Stimulated activated memory B cell treated with anti-CD40 and anti-IgM and Interleukin-4, amounts not matched to agents 10 μg/mL and 1 μg/mL and 100 μg/mL, for 72 hours (primary cell): ENCODE data around the gene ROPN1L.
A peak's percentile ranks its signal among the peaks of the same experiment; 100 is the strongest.
"Not testable (repeated sequence)": the region's sequence is repeated elsewhere in the genome, so short reads cannot be mapped to it uniquely, and the experiment has no call there.

ENCODE experiments used
- ATAC-seq: fragments of 150-1000 bp; cut with Tn5 transposase; 2 replicates; pipeline ENCODE4 v1.10.0; 2021
- H3K27ac Mint-ChIP-seq: one replicate; pipeline ENCODE4 v1.8.0; 2022; ENCODE audit warnings: mild to moderate bottlenecking, mixed read lengths
- H3K27me3 Mint-ChIP-seq: one replicate; pipeline ENCODE4 v1.8.0; 2022; ENCODE audit warnings: mixed read lengths
- H3K36me3 Mint-ChIP-seq: one replicate; pipeline ENCODE4 v1.8.0; 2022; ENCODE audit warnings: mixed read lengths
- H3K4me1 Mint-ChIP-seq: one replicate; pipeline ENCODE4 v1.8.0; 2022; ENCODE audit warnings: mixed read lengths
- H3K4me3 Mint-ChIP-seq: one replicate; pipeline ENCODE4 v1.8.0; 2022; ENCODE audit warnings: mild to moderate bottlenecking, moderate library complexity, mixed read lengths
- H3K9me3 Mint-ChIP-seq: one replicate; pipeline ENCODE4 v1.8.0; 2022; ENCODE audit warnings: mixed read lengths

Gene ROPN1L

DNA sequence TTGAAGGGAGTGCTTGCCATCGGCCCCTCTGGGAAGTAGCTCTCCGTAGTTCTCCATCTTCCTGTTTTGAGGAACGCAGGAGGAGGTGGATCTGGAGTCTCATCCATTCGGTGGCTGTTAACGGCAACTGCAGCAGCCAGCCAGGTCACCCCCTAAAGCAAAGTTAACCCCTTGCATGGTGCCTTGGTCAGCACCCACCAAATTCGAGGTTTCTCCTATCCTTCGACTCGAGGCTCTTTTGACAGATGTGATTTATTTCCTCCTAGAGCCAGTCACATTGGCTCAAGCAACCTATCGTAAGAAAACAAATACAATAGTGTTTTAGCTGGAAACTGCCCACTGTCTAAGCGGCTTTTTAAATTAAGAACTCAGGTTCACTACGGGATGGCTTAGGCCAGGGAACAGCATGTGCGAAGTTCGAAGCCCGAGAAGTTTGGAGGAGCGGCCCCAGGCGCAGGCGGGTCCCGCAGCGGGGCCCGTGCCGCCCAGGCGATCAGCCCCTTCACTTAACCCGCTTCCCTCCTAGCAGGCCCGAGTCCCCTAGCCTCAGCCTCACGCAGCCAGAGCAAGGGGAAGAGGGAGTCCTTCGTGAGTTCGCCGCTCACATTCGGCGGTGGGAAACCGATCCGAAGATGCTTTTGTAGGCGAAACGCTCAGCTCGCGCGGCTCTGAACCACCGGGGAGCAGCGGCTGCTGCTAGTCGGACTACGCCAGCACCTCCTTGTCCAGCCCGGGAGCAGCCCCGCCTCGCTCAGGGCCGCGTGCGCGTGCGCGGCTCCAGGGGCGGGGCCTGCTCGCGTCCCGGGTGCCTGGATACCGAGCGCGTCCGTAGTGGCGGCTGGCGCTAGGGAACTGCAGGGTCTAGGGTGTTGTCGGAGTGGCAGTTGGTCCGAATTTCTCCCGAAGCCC is at the start of gene ROPN1L:
Gene ROPN1L (plus strand): TSS at position 797 of the 909 bp plus-strand sequence. CDS start 289 bp downstream, outside the sequence.
- no peaks in the 10 kb centered on the region for H3K27me3 Mint-ChIP-seq
- H3K4me1 Mint-ChIP-seq = peaks cover 32% of the 10 kb centered on the region
- no peaks in the 10 kb centered on the region for H3K36me3 Mint-ChIP-seq
- ATAC-seq = peak; percentile 98
- H3K9me3 Mint-ChIP-seq = no peaks in the 10 kb centered on the region
- peak within 1 kb of the TSS; percentile 19 for H3K27ac Mint-ChIP-seq
- H3K4me3 Mint-ChIP-seq = peak within 1 kb of the TSS; percentile 88

- H3K27me3 Mint-ChIP-seq, H3K9me3 Mint-ChIP-seq, H3K4me3 Mint-ChIP-seq, ATAC-seq, H3K4me1 Mint-ChIP-seq, H3K27ac Mint-ChIP-seq: not testable (repeated sequence)
- H3K36me3 Mint-ChIP-seq = peaks cover 55% of the 10 kb centered on the region
Measured at GRCh38 chr5:10392567-10393328, 48.9 kb upstream of the ROPN1L start.

GRCh38 chr5:10393491-10393890 is 48.2 kb upstream of the ROPN1L start:
- Mint-ChIP-seq H3K27me3 (no peaks in the 10 kb centered on the region), H3K4me1 (no peaks in the 10 kb centered on the region), H3K4me3 (no peak overlapping the region), H3K27ac (no peak overlapping the region), H3K9me3 (no peaks in the 10 kb centered on the region), H3K36me3 (peaks cover 59% of the 10 kb centered on the region)
- no peak for ATAC-seq

GRCh38 chr5:10396552-10396951 is 45.1 kb upstream of the ROPN1L start:
- H3K36me3 Mint-ChIP-seq = peaks cover 62% of the 10 kb centered on the region
- H3K27me3 Mint-ChIP-seq = no peaks in the 10 kb centered on the region

DNA sequence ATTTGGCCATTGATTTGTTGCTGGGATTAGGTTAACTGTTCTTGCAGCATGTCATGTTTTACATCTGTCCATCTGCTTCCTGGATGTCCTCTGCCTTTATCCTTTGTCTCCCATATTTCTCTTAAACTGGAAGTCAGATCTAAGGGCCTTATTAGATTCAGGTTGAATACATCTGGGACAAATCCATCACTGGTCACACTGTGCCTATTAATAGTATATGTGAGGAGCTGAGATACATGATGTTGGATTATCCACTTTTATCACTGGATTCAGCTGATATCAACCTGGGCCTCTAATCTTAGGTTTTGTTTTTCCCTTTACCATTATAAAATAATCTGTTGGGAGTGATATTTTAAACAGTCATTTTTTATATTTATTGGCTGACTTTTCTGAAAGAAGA is 41.8 kb upstream of the ROPN1L start:
- Mint-ChIP-seq H3K4me1 (no peaks in the 10 kb centered on the region), H3K4me3 (no peak overlapping the region), H3K9me3 (no peaks in the 10 kb centered on the region), H3K36me3 (peaks cover 55% of the 10 kb centered on the region), H3K27me3 (no peaks in the 10 kb centered on the region), H3K27ac (no peak overlapping the region)
- no peak for ATAC-seq

More at GRCh38 chr5:10396552-10396951, 45.1 kb upstream of the ROPN1L start:
- no peaks in the 10 kb centered on the region for H3K9me3 Mint-ChIP-seq
- no peak overlapping the region for H3K27ac Mint-ChIP-seq
- no peaks in the 10 kb centered on the region for H3K4me1 Mint-ChIP-seq
- ATAC-seq = no peak
- H3K4me3 Mint-ChIP-seq = no peak overlapping the region

GRCh38 chr5:10400411-10400810 is 41.3 kb upstream of the ROPN1L start:
- Mint-ChIP-seq H3K9me3 (no peaks in the 10 kb centered on the region), H3K4me1 (no peaks in the 10 kb centered on the region), H3K4me3 (no peak overlapping the region), H3K27ac (no peak overlapping the region), H3K36me3 (peaks cover 54% of the 10 kb centered on the region), H3K27me3 (no peaks in the 10 kb centered on the region)
- ATAC-seq = no peak

DNA sequence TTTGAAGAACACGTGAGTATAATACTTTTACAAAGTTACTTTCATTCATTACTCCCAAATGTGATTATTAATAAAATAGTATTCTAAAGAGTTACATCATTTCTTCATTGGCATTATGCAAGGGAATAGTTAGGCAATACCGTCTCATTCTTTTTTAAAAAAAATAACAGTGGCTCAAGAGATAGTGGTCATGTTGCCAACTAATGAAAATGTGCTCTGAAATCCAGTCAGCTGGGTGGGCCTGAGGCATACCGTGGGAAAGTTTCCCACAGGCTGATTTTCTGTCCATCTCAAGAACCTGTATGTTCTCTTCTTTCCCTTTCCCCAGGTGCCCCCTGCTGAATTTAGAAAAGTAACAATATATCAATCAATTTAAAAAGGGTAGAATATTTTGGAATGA is 40.8 kb upstream of the ROPN1L start:
- H3K36me3 Mint-ChIP-seq = peaks cover 50% of the 10 kb centered on the region
- no peak for ATAC-seq
- no peaks in the 10 kb centered on the region for H3K27me3 Mint-ChIP-seq
- H3K27ac Mint-ChIP-seq = no peak overlapping the region
- no peaks in the 10 kb centered on the region for H3K4me1 Mint-ChIP-seq
- no peaks in the 10 kb centered on the region for H3K9me3 Mint-ChIP-seq
- no peak overlapping the region for H3K4me3 Mint-ChIP-seq

GRCh38 chr5:10401498-10401897 is 40.2 kb upstream of the ROPN1L start:
- Mint-ChIP-seq H3K4me1 (no peaks in the 10 kb centered on the region), H3K27ac (no peak overlapping the region), H3K9me3 (no peaks in the 10 kb centered on the region), H3K27me3 (no peaks in the 10 kb centered on the region), H3K36me3 (peaks cover 44% of the 10 kb centered on the region), H3K4me3 (no peak overlapping the region)
- no peak for ATAC-seq

- Mint-ChIP-seq H3K9me3 (no peaks in the 10 kb centered on the region), H3K27ac (no peak overlapping the region), H3K4me3 (no peak overlapping the region), H3K36me3 (peaks cover 41% of the 10 kb centered on the region), H3K4me1 (no peaks in the 10 kb centered on the region), H3K27me3 (no peaks in the 10 kb centered on the region)
- no peak for ATAC-seq
Measured at GRCh38 chr5:10403829-10404228, 37.9 kb upstream of the ROPN1L start.

GRCh38 chr5:10406651-10407050 is 35.0 kb upstream of the ROPN1L start:
- H3K4me1 Mint-ChIP-seq = no peaks in the 10 kb centered on the region
- no peaks in the 10 kb centered on the region for H3K27me3 Mint-ChIP-seq
- no peak overlapping the region for H3K27ac Mint-ChIP-seq
- peaks cover 35% of the 10 kb centered on the region for H3K36me3 Mint-ChIP-seq
- H3K4me3 Mint-ChIP-seq = no peak overlapping the region
- ATAC-seq = no peak
- no peaks in the 10 kb centered on the region for H3K9me3 Mint-ChIP-seq

GRCh38 chr5:10409504-10409903 is 32.2 kb upstream of the ROPN1L start:
- ATAC-seq = no peak
- Mint-ChIP-seq H3K27ac (peak overlapping the region; percentile 56), H3K36me3 (peaks cover 41% of the 10 kb centered on the region)

DNA sequence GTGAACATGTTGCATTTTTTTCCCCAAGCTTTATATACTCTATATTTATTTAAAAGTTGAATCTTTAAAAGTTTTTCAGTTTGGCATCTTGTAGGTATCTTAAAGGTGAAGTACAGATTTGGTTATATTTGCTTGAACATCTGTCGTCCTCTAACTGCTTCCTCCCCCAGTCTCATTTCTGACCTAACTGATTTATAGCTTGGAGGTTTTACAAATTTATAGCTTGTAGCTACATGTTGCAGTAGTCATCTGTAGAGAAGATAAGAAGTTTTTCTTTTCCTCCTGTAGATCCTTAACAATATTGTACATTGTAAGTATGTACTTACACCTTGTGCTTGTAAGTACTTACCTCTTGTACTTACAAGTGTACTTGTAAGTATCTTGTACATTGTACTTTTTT is 31.0 kb upstream of the ROPN1L start:
- no peaks in the 10 kb centered on the region for H3K27me3 Mint-ChIP-seq
- H3K27ac Mint-ChIP-seq = no peak overlapping the region
- ATAC-seq = no peak
- no peaks in the 10 kb centered on the region for H3K4me1 Mint-ChIP-seq
- no peaks in the 10 kb centered on the region for H3K9me3 Mint-ChIP-seq
- H3K36me3 Mint-ChIP-seq = peaks cover 46% of the 10 kb centered on the region
- H3K4me3 Mint-ChIP-seq = no peak overlapping the region

More at GRCh38 chr5:10409504-10409903, 32.2 kb upstream of the ROPN1L start:
- Mint-ChIP-seq H3K4me3 (no peak overlapping the region), H3K4me1 (no peaks in the 10 kb centered on the region), H3K27me3 (no peaks in the 10 kb centered on the region), H3K9me3 (no peaks in the 10 kb centered on the region)

GRCh38 chr5:10411336-10411735 is 30.3 kb upstream of the ROPN1L start:
- Mint-ChIP-seq H3K27ac (no peak overlapping the region), H3K4me1 (no peaks in the 10 kb centered on the region), H3K4me3 (no peak overlapping the region), H3K36me3 (peaks cover 46% of the 10 kb centered on the region), H3K27me3 (no peaks in the 10 kb centered on the region), H3K9me3 (no peaks in the 10 kb centered on the region)
- ATAC-seq = no peak

- Mint-ChIP-seq H3K27me3 (no peaks in the 10 kb centered on the region), H3K36me3 (peaks cover 64% of the 10 kb centered on the region), H3K4me3 (no peak overlapping the region), H3K4me1 (peaks cover 6% of the 10 kb centered on the region), H3K27ac (peak overlapping the region; percentile 22), H3K9me3 (no peaks in the 10 kb centered on the region)
- ATAC-seq = no peak
Measured at GRCh38 chr5:10416868-10417267, 24.8 kb upstream of the ROPN1L start.

DNA sequence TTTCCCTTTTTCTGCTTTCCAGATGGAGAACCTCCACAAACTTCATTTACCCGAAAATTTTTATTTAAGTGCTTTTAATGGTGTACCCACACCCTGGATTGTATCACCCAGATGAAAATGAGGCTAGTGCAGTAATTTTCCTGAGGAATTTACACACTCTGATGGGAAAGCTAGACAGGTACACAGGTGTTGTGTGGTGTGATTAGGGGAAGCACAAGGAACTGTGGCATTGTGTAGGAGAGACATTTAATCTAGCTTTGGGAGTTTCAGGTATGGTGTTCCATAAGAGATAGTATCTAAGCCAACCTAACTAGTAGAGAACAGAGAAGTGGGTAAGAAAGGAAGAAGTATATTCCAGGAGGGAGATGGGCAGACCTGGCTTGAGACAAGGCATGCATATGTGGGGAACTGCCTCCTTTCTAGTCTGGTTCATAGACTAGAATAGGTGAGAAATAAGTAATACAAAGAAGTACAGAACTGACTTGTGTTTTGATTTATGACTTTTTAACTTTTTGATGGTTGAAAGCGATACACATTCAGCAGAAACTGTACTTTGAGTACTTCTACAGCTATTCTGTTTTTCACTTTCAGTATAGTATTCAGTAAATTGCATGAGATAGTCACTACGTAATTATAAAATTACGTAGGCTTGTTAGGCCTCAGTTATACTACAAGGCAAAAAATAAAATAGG is 22.9 kb upstream of the ROPN1L start:
- no peak overlapping the region for H3K4me3 Mint-ChIP-seq
- H3K27me3 Mint-ChIP-seq = no peaks in the 10 kb centered on the region
- peaks cover 15% of the 10 kb centered on the region for H3K4me1 Mint-ChIP-seq
- peaks cover 56% of the 10 kb centered on the region for H3K36me3 Mint-ChIP-seq
- ATAC-seq = no peak
- H3K27ac Mint-ChIP-seq = no peak overlapping the region
- H3K9me3 Mint-ChIP-seq = no peaks in the 10 kb centered on the region
